GM23338 (cell line): ENCODE measurements around the gene FUCA1. TPM values are rescaled to one million over a fixed set of nuclear protein-coding genes. Genes with fewer than 3 reads are reported as not detected.

Experiments used
- ATAC-seq: fragments of 200-7000 bp; cut with Tn5 transposase; 3 replicates; pipeline ENCODE4 v1.9.1; 2020
- DNase-seq: peaks from one replicate; pipeline ENCODE4 v3.0.0-alpha.2; 2015; ENCODE audit warnings: low spot score
- H2AFZ ChIP-seq: fragments of 200-600 bp; sonication (generic); 2 replicates; pipeline ENCODE4 v1.8.0; 2016; ENCODE audit warnings: antibody characterized with exemption, mild to moderate bottlenecking, moderate library complexity
- H3F3A ChIP-seq: fragments of 200-600 bp; sonication (generic); replicated peaks from 2 replicates; pipeline ENCODE4 v1.8.0; 2017; ENCODE audit warnings: antibody characterized with exemption, mixed run types, low read depth
- H3K27ac ChIP-seq: fragments of 200-600 bp; sonication (generic); 2 replicates; pipeline ENCODE4 v1.6.1; 2016; ENCODE audit warnings: low read depth
- H3K27me3 ChIP-seq: fragments of 200-600 bp; sonication (generic); 2 replicates; pipeline ENCODE4 v1.8.0; 2016; ENCODE audit warnings: mild to moderate bottlenecking, mixed run types, moderate library complexity; ENCODE audit not compliant: insufficient read depth
- H3K36me3 ChIP-seq: fragments of 200-600 bp; sonication (generic); 2 replicates; pipeline ENCODE4 v1.8.0; 2016; ENCODE audit warnings: mild to moderate bottlenecking; ENCODE audit not compliant: insufficient read depth
- H3K4me1 ChIP-seq: fragments of 200-600 bp; sonication (generic); 2 replicates; pipeline ENCODE4 v1.8.0; 2016; ENCODE audit warnings: mild to moderate bottlenecking, moderate library complexity; ENCODE audit not compliant: insufficient read depth
- H3K4me2 ChIP-seq: fragments of 200-600 bp; sonication (generic); 2 replicates; pipeline ENCODE4 v1.7.1; 2017; ENCODE audit warnings: mixed run types
- H3K4me3 ChIP-seq: fragments of 200-600 bp; sonication (generic); 2 replicates; pipeline ENCODE4 v1.6.1; 2016; ENCODE audit warnings: mixed run types
- H3K79me2 ChIP-seq: fragments of 200-600 bp; sonication (generic); replicated peaks from 2 replicates; pipeline ENCODE4 v1.8.0; 2017; ENCODE audit warnings: mild to moderate bottlenecking; ENCODE audit not compliant: insufficient read depth
- H3K9me2 ChIP-seq: fragments of 200-600 bp; sonication (generic); 2 replicates; pipeline ENCODE4 v1.8.0; 2017; ENCODE audit not compliant: insufficient read depth
- H4K20me1 ChIP-seq: fragments of 200-600 bp; sonication (generic); replicated peaks from 2 replicates; pipeline ENCODE4 v1.8.0; 2017; ENCODE audit warnings: mild to moderate bottlenecking; ENCODE audit not compliant: insufficient read depth
- H3K27ac Mint-ChIP-seq: 2 replicates; pipeline ENCODE4 v1.8.0; 2020; ENCODE audit warnings: inconsistent platforms, mild to moderate bottlenecking, moderate library complexity, mixed read lengths
- H3K27me3 Mint-ChIP-seq: 3 replicates; pipeline ENCODE4 v1.8.0; 2022; ENCODE audit warnings: low read depth, mild to moderate bottlenecking, moderate library complexity, mixed read lengths, inconsistent platforms; ENCODE audit not compliant: insufficient read depth, poor library complexity
- H3K36me3 Mint-ChIP-seq: 3 replicates; pipeline ENCODE4 v1.8.0; 2021; ENCODE audit warnings: low read depth, mild to moderate bottlenecking, inconsistent platforms, moderate library complexity, mixed read lengths
- H3K4me1 Mint-ChIP-seq: 3 replicates; pipeline ENCODE4 v1.8.0; 2020; ENCODE audit warnings: mild to moderate bottlenecking, inconsistent platforms, mixed read lengths
- H3K4me3 Mint-ChIP-seq: 3 replicates; pipeline ENCODE4 v1.8.0; 2021; ENCODE audit warnings: moderate library complexity, mild to moderate bottlenecking, inconsistent platforms, mixed read lengths
- H3K9me3 Mint-ChIP-seq: 3 replicates; pipeline ENCODE4 v1.8.0; 2020; ENCODE audit warnings: moderate library complexity, mild to moderate bottlenecking, inconsistent platforms, mixed read lengths
- CREB1 ChIP-seq: fragments of 250-450 bp; sonication (Bioruptor Pico); IDR thresholded peaks from 2 replicates; pipeline ENCODE4 v1.5.0; 2020; ENCODE audit warnings: low read depth, mild to moderate bottlenecking, moderate library complexity
- CTCF ChIP-seq, 2 experiments: fragments of 200-600 bp in 1 of 2; sonication (generic) in 1 of 2; conservative IDR thresholded peaks; 2 replicates each; pipeline versions ENCODE4 v1.5.1 to v1.6.1; 2016 to 2017; ENCODE audit warnings: antibody characterized with exemption in 2 of 2, low read depth in 2 of 2, mild to moderate bottlenecking in 2 of 2, moderate library complexity in 1 of 2
- EZH2 ChIP-seq: fragments of 200-600 bp; sonication (generic); IDR thresholded peaks from one replicate; pipeline ENCODE4 v1.8.0; 2017; ENCODE audit warnings: antibody characterized with exemption, mild to moderate bottlenecking, low read depth; ENCODE audit not compliant: unreplicated experiment
- EZH2phosphoT487 ChIP-seq: fragments of 200-600 bp; sonication (generic); IDR thresholded peaks from one replicate; pipeline ENCODE4 v1.8.1; 2018; ENCODE audit warnings: antibody characterized with exemption; ENCODE audit not compliant: unreplicated experiment
- NANOG ChIP-seq: IDR thresholded peaks from 2 replicates; pipeline ENCODE4 v1.6.1; 2016; ENCODE audit warnings: antibody characterized with exemption, borderline replicate concordance
- REST ChIP-seq: IDR thresholded peaks from one replicate; pipeline ENCODE4 v1.6.1; 2018; ENCODE audit warnings: antibody characterized with exemption; ENCODE audit not compliant: unreplicated experiment
- STAT1 ChIP-seq: IDR thresholded peaks from one replicate; pipeline ENCODE4 v1.6.1; 2016; ENCODE audit warnings: antibody characterized with exemption; ENCODE audit not compliant: unreplicated experiment
- ZNF114 ChIP-seq: fragments of 250-450 bp; sonication (Bioruptor Pico); IDR thresholded peaks from 2 replicates; pipeline ENCODE4 v1.5.0; 2020; ENCODE audit warnings: mild to moderate bottlenecking, moderate library complexity
- ZNF331 ChIP-seq: fragments of 250-450 bp; sonication (Bioruptor Pico); IDR thresholded peaks from 2 replicates; pipeline ENCODE4 v1.5.0; 2020; ENCODE audit warnings: low read depth, mild to moderate bottlenecking, moderate library complexity
- polyA plus RNA-seq: library from polyadenylated mRNA; unstranded; fragments of >200 nt; fragmentation: Nextera tagmentation; extraction: Ambion mirVana; gene quantifications from 2 replicates; pipeline ENCODE4 v1.2.1, GENCODE V29; 2016
- total RNA-seq: library from RNA; depleted of rRNA; stranded (reverse); fragments of >200 nt; shearing (Covaris generic); gene quantifications from 2 replicates; pipeline ENCODE4 v1.2.3, GENCODE V29; 2014

The FUCA1 gene
- total and polyA plus RNA-seq, 2 experiments from 2014 or later: 4.4 to 8.5 TPM

- H4K20me1 ChIP-seq: 0 out of 2 replicates have a peak, but pooled peaks cover 8% of the 10 kb centered on the region
- peaks cover 17% of the 10 kb centered on the region for H3K4me1 ChIP-seq
- peaks cover 11% of the 10 kb centered on the region; the same call in 1 of the 2 replicates for H3F3A ChIP-seq
- peaks cover 2% of the 10 kb centered on the region for H3K27me3 ChIP-seq
- H3K79me2 ChIP-seq: peaks cover 9% of the 10 kb centered on the region
- ATAC-seq: no peak
- H3K27me3 Mint-ChIP-seq: peaks cover 20% of the 10 kb centered on the region
- H3K9me3 Mint-ChIP-seq: no peaks in the 10 kb centered on the region
- no peak overlapping the region for H3K4me2 ChIP-seq
- no peak overlapping the region for H3K4me3 ChIP-seq
- peaks cover 37% of the 10 kb centered on the region for H3K36me3 Mint-ChIP-seq
- H3K36me3 ChIP-seq: peaks cover 8% of the 10 kb centered on the region; the same call in 1 of the 2 replicates
- no peak overlapping the region for H3K27ac Mint-ChIP-seq
- DNase-seq: peak; percentile 57
- no peak overlapping the region for H2AFZ ChIP-seq
- no peaks in the 10 kb centered on the region for H3K9me2 ChIP-seq
- peak; percentile 45 to 61 for TF ChIP-seq CTCF (conservative IDR thresholded peaks at IDR 0.05; ENCODE audit: low read depth in 2 of 2)
- no peak for TF ChIP-seq NANOG
- TF ChIP-seq REST: no peak
- H3K27ac ChIP-seq: no peak overlapping the region
- peaks cover 20% of the 10 kb centered on the region for H3K4me1 Mint-ChIP-seq
- H3K4me3 Mint-ChIP-seq: no peak overlapping the region
These were observed 71.4 kb downstream of the FUCA1 start for GRCh38 chr1:23796466-23797271.

- Histone ChIP-seq H3K79me2 (peaks cover 14% of the 10 kb centered on the region), H3K36me3 (peaks cover 8% of the 10 kb centered on the region; the same call in 1 of the 2 replicates), H3K27ac (no peak overlapping the region), H3F3A (peaks cover 7% of the 10 kb centered on the region; the same call in 1 of the 2 replicates), H3K27me3 (no peaks in the 10 kb centered on the region), H4K20me1 (0 out of 2 replicates have a peak, but pooled peaks cover 8% of the 10 kb centered on the region), H3K4me2 (no peak overlapping the region), H2AFZ (no peak overlapping the region), H3K4me1 (peaks cover 15% of the 10 kb centered on the region), H3K4me3 (no peak overlapping the region), H3K9me2 (no peaks in the 10 kb centered on the region)
- Mint-ChIP-seq H3K27ac (no peak overlapping the region), H3K27me3 (peaks cover 19% of the 10 kb centered on the region), H3K4me1 (peaks cover 20% of the 10 kb centered on the region), H3K9me3 (no peaks in the 10 kb centered on the region), H3K36me3 (peaks cover 40% of the 10 kb centered on the region), H3K4me3 (no peak overlapping the region; the same call in 2 of the 3 replicates)
- ATAC-seq (no peak), DNase-seq (no peak)
- TF ChIP-seq ZNF331 (CRISPR knock-in tag) (no peak), REST (no peak), EZH2phosphoT487 (no peak), CREB1 (no peak), CTCF (conservative IDR thresholded peaks at IDR 0.05; ENCODE audit: low read depth in 2 of 2) (no peak), EZH2 (no peak), ZNF114 (CRISPR knock-in tag) (no peak), NANOG (no peak), STAT1 (no peak)
These were observed 72.2 kb downstream of the FUCA1 start for GRCh38 chr1:23795676-23796465.
